ENCODE data around the gene SLC22A16.

DNA sequence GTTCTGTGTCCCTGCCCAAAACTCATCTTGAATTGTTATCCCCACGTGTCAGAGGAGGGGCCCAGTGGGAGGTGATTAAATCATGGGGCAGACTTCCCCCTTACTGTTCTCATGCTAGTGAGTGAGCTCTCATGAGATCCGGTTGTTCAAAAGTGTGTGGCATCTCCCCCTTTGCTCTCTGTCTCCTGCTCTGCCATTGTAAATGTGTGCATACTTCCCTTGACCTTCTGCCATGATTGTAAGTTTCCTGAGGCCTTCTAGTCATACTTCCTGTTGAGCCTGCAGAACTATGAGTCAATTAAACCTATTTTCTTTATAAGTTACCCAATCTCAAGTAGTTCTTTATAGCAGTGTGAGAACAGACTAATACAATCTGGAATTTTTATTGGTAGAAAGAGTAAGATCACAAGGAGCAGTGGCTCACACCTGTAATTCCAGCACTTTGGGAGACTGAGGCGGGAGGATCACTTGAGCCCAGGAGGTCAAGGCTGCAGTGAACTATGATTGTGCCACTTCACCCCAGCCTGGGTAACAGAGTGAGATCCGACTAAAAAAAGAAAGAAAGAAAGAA, 47.1 kb upstream of the SLC22A16 start:
- TF ChIP-seq, protein P1, sequence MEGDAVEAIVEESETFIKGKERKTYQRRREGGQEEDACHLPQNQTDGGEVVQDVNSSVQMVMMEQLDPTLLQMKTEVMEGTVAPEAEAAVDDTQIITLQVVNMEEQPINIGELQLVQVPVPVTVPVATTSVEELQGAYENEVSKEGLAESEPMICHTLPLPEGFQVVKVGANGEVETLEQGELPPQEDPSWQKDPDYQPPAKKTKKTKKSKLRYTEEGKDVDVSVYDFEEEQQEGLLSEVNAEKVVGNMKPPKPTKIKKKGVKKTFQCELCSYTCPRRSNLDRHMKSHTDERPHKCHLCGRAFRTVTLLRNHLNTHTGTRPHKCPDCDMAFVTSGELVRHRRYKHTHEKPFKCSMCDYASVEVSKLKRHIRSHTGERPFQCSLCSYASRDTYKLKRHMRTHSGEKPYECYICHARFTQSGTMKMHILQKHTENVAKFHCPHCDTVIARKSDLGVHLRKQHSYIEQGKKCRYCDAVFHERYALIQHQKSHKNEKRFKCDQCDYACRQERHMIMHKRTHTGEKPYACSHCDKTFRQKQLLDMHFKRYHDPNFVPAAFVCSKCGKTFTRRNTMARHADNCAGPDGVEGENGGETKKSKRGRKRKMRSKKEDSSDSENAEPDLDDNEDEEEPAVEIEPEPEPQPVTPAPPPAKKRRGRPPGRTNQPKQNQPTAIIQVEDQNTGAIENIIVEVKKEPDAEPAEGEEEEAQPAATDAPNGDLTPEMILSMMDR (IDR thresholded peaks at IDR 0.05), result no peak
- TF ChIP-seq EP300 (IDR thresholded peaks at IDR 0.05), result no peak
